SK-N-SH (cell line): ENCODE results near the gene SCN4A.

ENCODE experiments used
- CTCF ChIP-seq: fragments of 200-600 bp; sonication (generic); IDR thresholded peaks from 2 replicates; pipeline ENCODE4 v1.6.1; 2017; ENCODE audit warnings: antibody characterized with exemption, mild to moderate bottlenecking, moderate library complexity
- EZH2phosphoT487 ChIP-seq: fragments of 200-600 bp; sonication (generic); IDR thresholded peaks from 2 replicates; pipeline ENCODE4 v1.6.1; 2017; ENCODE audit warnings: low read depth, mixed run types, mild to moderate bottlenecking, antibody characterized with exemption, moderate library complexity, borderline replicate concordance
- FOXJ3 ChIP-seq: sonication (generic); formaldehyde crosslinking; IDR thresholded peaks from 2 replicates; pipeline ENCODE4 v1.5.1; 2020; ENCODE audit warnings: mild to moderate bottlenecking, missing genetic modification reagents
- GABPA ChIP-seq: IDR thresholded peaks from 2 replicates; pipeline ENCODE4 v1.4.0; 2012; ENCODE audit warnings: low read depth, mild to moderate bottlenecking
- JUND ChIP-seq: IDR thresholded peaks from 2 replicates; pipeline ENCODE4 v1.4.0; 2012
- POLR2AphosphoS5 ChIP-seq: IDR thresholded peaks from 2 replicates; pipeline ENCODE4 v1.6.1; 2012; ENCODE audit warnings: low read depth, low read length
- REST ChIP-seq: IDR thresholded peaks from 2 replicates; pipeline ENCODE4 v1.6.1; 2012; ENCODE audit warnings: mild to moderate bottlenecking, low read depth, low read length, moderate library complexity
- SIN3A ChIP-seq: IDR thresholded peaks from 2 replicates; pipeline ENCODE4 v1.6.1; 2012; ENCODE audit warnings: low read depth, mild to moderate bottlenecking, low read length, moderate library complexity, borderline replicate concordance

GRCh38 chr17:63939401-63939800, 33.3 kb downstream of the SCN4A start:
- TF ChIP-seq CTCF, result no peak
- TF ChIP-seq JUND, result no peak
- TF ChIP-seq FOXJ3 (CRISPR knock-in tag), result no peak
- TF ChIP-seq POLR2AphosphoS5, result no peak
- TF ChIP-seq REST, result no peak
- TF ChIP-seq SIN3A, result no peak
- no peak for TF ChIP-seq GABPA
- no peak for TF ChIP-seq EZH2phosphoT487
